ENCODE results near the gene FAM50B. TPM values are rescaled to one million over a fixed set of nuclear protein-coding genes. Genes with fewer than 3 reads are reported as not detected.

The FAM50B gene
- total and polyA plus RNA-seq, 2 of the 13 experiments (the other 11 are each of a cell fraction or from before 2014, with no cell fraction given) = 0.05 TPM; not detected in 1

DNA sequence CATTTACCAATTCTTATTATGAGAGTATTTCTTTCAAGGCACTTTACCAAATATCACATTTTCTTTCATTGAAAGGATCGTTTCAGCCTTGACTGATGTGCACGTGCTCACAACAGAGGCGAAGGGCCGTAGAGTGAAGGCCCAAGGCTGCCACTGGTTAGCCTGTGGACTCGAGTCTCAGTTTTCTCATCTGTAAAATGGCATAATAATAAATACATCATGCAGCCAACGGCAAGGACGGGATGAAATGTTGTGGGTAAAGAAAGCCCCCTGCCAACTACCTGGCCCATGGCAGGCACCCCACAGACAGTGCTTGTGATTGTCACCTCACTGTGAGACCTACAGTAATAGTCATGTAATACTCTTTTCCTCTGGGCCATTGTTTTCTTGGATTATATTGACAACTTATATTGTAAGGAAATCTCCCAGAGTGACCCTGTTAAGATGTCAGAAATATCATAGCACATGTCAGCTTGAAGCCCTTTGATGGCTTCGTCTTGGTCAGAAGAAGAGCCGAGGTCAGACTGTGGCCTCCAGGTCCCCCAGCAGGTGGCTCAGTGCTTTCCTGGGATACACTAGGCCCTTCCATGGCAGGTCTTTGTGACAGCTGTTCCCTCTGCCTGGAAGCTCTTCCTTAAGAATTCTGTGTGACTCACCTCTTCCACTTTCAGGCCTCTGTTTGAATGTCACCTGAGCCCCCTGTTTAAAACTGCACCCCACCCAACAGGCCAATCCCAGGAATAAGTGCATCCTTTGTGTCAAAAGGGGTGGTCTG, 36.3 kb downstream of the FAM50B start (continued):
- TF ChIP-seq, protein P1, sequence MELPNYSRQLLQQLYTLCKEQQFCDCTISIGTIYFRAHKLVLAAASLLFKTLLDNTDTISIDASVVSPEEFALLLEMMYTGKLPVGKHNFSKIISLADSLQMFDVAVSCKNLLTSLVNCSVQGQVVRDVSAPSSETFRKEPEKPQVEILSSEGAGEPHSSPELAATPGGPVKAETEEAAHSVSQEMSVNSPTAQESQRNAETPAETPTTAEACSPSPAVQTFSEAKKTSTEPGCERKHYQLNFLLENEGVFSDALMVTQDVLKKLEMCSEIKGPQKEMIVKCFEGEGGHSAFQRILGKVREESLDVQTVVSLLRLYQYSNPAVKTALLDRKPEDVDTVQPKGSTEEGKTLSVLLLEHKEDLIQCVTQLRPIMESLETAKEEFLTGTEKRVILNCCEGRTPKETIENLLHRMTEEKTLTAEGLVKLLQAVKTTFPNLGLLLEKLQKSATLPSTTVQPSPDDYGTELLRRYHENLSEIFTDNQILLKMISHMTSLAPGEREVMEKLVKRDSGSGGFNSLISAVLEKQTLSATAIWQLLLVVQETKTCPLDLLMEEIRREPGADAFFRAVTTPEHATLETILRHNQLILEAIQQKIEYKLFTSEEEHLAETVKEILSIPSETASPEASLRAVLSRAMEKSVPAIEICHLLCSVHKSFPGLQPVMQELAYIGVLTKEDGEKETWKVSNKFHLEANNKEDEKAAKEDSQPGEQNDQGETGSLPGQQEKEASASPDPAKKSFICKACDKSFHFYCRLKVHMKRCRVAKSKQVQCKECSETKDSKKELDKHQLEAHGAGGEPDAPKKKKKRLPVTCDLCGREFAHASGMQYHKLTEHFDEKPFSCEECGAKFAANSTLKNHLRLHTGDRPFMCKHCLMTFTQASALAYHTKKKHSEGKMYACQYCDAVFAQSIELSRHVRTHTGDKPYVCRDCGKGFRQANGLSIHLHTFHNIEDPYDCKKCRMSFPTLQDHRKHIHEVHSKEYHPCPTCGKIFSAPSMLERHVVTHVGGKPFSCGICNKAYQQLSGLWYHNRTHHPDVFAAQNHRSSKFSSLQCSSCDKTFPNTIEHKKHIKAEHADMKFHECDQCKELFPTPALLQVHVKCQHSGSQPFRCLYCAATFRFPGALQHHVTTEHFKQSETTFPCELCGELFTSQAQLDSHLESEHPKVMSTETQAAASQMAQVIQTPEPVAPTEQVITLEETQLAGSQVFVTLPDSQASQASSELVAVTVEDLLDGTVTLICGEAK (IDR thresholded peaks at IDR 0.05) = no peak
- TF ChIP-seq, protein P1 (CRISPR knock-in tag; IDR thresholded peaks at IDR 0.05) = no peak
- TF ChIP-seq, protein P2, sequence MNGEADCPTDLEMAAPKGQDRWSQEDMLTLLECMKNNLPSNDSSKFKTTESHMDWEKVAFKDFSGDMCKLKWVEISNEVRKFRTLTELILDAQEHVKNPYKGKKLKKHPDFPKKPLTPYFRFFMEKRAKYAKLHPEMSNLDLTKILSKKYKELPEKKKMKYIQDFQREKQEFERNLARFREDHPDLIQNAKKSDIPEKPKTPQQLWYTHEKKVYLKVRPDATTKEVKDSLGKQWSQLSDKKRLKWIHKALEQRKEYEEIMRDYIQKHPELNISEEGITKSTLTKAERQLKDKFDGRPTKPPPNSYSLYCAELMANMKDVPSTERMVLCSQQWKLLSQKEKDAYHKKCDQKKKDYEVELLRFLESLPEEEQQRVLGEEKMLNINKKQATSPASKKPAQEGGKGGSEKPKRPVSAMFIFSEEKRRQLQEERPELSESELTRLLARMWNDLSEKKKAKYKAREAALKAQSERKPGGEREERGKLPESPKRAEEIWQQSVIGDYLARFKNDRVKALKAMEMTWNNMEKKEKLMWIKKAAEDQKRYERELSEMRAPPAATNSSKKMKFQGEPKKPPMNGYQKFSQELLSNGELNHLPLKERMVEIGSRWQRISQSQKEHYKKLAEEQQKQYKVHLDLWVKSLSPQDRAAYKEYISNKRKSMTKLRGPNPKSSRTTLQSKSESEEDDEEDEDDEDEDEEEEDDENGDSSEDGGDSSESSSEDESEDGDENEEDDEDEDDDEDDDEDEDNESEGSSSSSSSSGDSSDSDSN (CRISPR knock-in tag; IDR thresholded peaks at IDR 0.05) = no peak
- TF ChIP-seq ZNF441 (CRISPR knock-in tag; IDR thresholded peaks at IDR 0.05; ENCODE audit: borderline replicate concordance) = no peak
- TF ChIP-seq SNRNP70 (IDR thresholded peaks at IDR 0.05; ENCODE audit: low read depth, low read length) = no peak
- TF ChIP-seq, protein P3, sequence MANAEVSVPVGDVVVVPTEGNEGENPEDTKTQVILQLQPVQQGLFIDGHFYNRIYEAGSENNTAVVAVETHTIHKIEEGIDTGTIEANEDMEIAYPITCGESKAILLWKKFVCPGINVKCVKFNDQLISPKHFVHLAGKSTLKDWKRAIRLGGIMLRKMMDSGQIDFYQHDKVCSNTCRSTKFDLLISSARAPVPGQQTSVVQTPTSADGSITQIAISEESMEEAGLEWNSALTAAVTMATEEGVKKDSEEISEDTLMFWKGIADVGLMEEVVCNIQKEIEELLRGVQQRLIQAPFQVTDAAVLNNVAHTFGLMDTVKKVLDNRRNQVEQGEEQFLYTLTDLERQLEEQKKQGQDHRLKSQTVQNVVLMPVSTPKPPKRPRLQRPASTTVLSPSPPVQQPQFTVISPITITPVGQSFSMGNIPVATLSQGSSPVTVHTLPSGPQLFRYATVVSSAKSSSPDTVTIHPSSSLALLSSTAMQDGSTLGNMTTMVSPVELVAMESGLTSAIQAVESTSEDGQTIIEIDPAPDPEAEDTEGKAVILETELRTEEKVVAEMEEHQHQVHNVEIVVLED (CRISPR knock-in tag; IDR thresholded peaks at IDR 0.05; ENCODE audit: borderline replicate concordance) = no peak
- TF ChIP-seq MTA3 (CRISPR knock-in tag; IDR thresholded peaks at IDR 0.05) = no peak
- no peak for TF ChIP-seq NR1H2 (CRISPR knock-in tag; IDR thresholded peaks at IDR 0.05; ENCODE audit: borderline replicate concordance, low read depth)
- TF ChIP-seq NFIC (IDR thresholded peaks at IDR 0.05; ENCODE audit: low read length) = no peak
- TF ChIP-seq SP1 (IDR thresholded peaks at IDR 0.05) = no peak
- no peak for TF ChIP-seq SP1 (CRISPR knock-in tag; IDR thresholded peaks at IDR 0.05)
- no peak for TF ChIP-seq SOX5 (CRISPR knock-in tag; IDR thresholded peaks at IDR 0.05; ENCODE audit: borderline replicate concordance)
- no peak for TF ChIP-seq ZNF7 (CRISPR knock-in tag; IDR thresholded peaks at IDR 0.05)
- no peak for TF ChIP-seq NCOA5 (CRISPR knock-in tag; IDR thresholded peaks at IDR 0.05)
- TF ChIP-seq ZSCAN25 (CRISPR knock-in tag; IDR thresholded peaks at IDR 0.05) = no peak
- no peak for TF ChIP-seq ZNF431 (CRISPR knock-in tag; IDR thresholded peaks at IDR 0.05; ENCODE audit: borderline replicate concordance, low read depth)
- TF ChIP-seq DNMT1 (CRISPR knock-in tag; IDR thresholded peaks at IDR 0.05) = no peak

Measured in HepG2 (cell line).